ENCODE data around the gene GON4L. TPM values are rescaled to one million over a fixed set of nuclear protein-coding genes. Genes with fewer than 3 reads are reported as not detected.
"Not testable (repeated sequence)": the region's sequence is repeated elsewhere in the genome, so short reads cannot be mapped to it uniquely, and the experiment has no call there.

GON4L gene
- total RNA-seq, 1 donor from 2014 or later = 19.3 TPM

DNA sequence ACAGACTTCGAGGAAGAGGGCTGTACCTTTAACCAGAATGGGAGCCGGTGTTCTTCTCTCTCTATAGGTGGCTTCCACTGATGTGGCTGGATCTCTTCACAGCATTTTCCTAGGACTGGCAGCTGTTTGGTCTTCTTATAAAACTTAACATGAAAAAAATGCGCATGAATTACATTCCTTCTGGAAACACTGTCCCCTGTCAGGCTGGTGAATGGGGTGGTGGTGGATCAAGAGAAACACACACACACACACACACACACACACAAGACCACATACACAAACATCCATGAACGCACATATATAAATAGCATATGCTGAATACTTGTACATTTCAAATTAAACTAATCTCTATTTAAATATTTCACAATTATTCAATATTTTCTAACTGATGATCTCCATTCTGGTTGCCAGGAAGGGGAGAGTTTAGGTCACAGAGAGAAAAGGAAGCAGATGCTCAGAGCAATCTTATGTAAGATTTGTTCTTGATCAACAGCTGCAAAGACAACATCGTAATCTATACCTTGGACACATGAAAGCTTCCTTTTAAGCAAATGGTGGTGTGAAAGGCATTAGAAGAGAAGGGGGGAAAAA lies 89.5 kb downstream of the GON4L start:
- intact Hi-C loops (cut with DNase I); ATAC-seq; DNase-seq (ENCODE audit: missing footprints): not testable (repeated sequence)

DNA sequence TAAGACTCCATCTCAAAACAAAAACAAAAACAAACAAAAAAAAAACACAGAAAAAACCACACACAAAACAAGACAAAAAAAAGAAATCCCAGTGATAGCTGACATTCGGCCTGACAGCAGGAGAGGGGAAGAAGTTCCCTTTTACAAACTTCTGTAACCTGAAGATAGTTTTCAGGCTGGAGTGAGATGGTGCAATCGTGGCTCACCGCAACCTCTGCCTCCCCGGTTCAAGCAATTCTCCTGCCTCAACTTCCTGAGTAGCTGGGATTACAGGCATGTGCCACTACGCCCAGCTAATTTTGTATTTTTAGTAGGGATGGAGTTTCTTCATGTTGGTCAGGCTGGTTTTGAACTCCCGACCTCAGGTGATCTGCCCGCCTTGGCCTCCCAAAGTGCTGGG lies 93.0 kb downstream of the GON4L start:
- ATAC-seq; intact Hi-C loops (cut with DNase I); DNase-seq (ENCODE audit: missing footprints): not testable (repeated sequence)

DNA sequence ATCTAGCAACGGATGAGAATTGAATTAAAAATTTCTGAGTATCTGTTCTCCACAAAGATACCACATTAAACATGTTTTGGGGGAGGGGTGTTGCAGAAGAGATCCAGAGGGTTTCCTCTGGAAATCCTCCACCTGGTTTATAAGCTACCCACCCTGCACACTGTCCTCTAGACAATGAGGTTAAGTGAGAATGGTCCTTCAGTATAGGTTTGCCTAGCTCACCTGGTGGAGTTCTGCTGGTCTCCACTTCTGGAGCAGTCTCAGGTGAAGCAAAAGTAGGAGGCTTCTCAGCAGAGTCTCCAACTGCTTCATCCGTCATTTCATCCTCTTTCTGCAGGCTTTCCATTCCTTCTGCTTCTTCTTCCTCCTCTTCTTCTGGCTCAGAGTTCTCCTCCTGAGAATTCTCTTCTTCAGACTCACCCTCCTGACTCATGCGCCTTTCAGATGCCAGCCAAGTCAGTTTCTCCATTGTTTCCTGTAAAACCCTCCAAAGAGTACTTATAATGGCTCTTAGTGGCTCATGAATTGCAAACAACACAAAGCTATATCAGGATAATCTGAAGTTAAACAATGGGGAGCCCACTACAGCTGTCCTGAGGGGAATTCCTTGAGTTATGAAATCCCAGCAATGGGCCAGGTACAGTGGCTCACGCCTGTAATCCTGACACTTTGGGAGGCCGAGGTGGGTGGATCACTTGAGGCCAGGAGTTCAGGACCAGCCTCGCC lies 93.8 kb downstream of the GON4L start:
- ATAC-seq; intact Hi-C loops (cut with DNase I): not testable (repeated sequence)

DNA sequence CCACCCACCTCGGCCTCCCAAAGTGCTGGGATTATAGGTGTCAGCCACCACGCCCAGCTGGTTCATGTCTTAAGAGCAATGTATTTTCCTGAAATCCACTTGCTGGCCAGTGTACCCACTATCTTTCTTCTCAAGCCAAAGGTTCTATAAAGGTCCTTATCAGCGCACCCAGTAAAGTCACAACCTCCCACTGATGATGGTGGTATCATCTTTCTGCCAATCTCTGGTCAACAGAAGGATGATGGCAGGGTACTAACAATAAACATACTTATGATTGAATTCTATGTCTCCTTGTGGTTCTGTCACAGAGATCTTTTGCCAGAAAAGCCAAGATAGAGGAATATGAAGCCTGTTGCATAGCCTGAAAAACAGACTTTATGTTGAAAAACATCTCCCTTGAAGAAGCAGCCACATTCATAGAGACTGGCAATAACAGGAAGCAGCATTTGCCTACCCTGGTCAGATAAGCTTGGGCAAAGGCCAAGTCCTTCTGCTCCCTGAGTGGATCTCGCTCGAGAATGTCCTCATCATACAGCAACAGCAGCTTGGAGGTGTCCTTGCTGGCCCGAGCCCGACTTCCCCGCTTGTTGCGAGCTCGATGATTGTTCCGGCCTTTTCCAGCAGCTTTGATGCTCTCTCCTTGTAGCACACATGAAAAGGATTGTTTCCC lies 95.1 kb downstream of the GON4L start:
- DNase-seq (ENCODE audit: missing footprints) (no peak), ATAC-seq (no peak)
- intact Hi-C loops (cut with DNase I) = no loop called here

More for the DNA sequence above, 93.8 kb downstream of the GON4L start:
- DNase-seq (ENCODE audit: missing footprints) = not testable (repeated sequence)

DNA sequence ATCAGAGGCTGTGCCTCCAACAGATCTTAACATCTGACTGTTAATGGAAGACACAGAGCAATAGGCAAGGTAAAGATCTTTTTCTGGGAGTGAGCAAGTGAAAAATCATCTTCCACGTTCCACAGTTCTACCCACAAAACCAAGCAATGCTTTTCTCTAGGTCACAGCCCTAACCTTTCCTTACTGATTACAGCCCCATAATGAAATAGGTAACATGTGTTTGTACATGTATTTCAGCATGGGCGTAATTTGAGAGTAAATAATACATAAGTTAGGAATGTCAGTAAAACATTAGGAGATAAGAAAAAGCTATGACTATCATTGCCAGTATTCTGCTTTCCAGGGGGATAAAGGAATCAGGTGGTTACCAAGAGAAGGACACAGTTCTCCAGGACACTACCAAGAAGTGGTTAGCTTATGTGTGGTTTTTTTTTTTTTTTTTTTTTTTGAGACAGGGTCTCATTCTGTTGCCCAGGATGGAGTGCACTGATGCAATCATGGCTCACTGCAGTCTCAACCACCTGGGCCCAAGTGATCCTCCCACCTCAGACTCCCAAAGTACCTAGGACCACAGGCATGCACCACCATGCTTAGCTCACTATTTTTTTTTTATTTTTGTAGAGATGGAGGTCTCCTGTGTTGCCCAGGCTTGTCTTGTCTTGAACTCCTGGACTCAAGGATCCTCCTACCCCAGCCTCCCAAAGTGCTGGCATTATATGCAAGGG lies 96.1 kb downstream of the GON4L start:
- ATAC-seq (no peak), DNase-seq (ENCODE audit: missing footprints) (no peak)
- intact Hi-C loops (cut with DNase I) = no loop called here

DNA sequence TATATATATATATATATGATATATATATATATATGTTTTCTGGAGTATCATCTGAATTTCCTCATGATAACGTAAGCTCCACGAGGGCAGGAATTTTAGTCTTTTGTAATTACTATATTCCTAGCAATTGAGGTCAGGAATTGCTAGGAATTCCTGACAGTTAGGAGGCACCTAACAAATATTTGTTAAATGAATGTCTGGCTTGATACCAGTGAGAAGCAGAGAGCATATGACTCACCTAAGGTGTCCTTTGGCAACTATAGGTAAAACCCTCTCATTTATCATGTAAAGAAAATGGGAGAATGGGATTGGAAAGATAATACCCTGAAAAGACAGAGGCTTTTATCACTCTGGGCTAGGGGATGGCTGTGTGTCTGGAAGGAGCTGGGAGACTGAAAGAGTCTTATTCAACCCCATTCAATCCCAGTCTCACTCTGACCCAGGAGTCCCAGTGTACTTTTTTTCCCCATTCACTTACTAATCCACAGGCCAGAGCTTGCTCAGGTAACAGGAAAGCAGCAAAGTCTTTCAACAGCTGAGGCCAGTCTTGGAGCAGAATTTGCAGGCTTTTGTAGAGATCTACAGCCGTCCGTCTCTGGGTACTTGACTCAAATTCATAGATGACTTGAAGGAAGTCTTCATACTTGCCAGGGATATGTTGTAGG lies 96.9 kb downstream of the GON4L start:
- intact Hi-C loops (cut with DNase I) = loop anchor here (5.0 kb wide), 1 partner anchor 157 kb away; no protein-coding TSS in a partner anchor
- ATAC-seq (no peak), DNase-seq (ENCODE audit: missing footprints) (no peak)

DNA sequence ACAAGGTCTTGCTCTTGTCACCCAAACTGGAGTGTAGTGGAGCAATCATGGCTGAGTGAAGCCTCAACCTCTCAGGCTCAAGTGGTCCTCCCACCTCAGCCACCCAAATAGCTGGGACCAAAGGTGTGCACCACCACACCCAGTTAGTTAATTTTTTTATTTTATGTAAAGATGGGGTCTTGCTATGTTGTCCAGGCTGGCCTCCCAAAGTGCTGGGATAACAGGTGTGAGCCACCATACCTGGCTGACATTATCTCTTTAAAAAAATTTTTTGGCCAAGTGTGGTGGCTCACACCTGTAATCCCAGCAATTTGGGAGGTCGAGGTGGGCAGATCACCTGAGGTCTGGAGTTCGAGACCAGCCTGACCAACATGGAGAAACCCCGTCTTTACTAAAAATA lies 98.0 kb downstream of the GON4L start:
- not testable (repeated sequence) for ATAC-seq; DNase-seq (ENCODE audit: missing footprints)
- intact Hi-C loops (cut with DNase I) = loop anchor here (5.0 kb wide), 1 partner anchor 158 kb away; no protein-coding TSS in a partner anchor

DNA sequence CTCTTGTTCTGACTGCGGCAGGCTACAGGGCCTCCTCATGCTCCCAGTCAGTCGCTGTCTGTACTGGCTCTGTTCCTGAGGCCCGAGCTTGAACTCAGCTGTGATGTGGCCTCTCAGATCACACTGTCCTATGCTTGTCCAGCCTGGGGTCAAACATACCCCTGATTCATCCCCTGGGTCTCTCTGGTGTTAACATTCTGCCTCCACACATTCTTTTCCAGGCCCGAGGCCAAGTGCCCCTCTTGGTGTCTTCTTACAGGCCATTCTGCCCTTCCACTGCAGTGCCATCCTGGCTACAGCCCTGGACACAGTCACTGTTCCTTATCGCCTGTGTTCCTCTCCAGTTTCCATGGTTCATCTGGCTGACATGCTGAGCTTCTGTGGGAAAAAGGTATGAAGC lies 108.9 kb downstream of the GON4L start:
- ATAC-seq; intact Hi-C loops (cut with DNase I); DNase-seq (ENCODE audit: missing footprints): not testable (repeated sequence)

DNA sequence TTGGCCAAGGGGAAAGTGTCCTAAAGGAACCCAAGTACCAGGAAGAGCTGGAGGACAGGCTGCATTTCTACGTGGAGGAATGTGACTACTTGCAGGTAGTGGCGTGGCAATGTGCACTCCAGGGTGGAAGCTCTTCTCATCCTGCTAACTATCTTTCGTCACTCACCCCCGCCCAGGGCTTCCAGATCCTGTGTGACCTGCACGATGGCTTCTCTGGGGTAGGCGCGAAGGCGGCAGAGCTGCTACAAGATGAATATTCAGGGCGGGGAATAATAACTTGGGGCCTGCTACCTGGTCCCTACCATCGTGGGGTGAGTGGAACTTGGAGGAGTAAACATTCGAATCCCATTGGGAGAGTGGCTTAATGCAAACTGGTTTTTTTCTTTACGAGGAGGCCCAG lies 109.4 kb downstream of the GON4L start:
- DNase-seq (ENCODE audit: missing footprints); intact Hi-C loops (cut with DNase I); ATAC-seq: not testable (repeated sequence)

DNA sequence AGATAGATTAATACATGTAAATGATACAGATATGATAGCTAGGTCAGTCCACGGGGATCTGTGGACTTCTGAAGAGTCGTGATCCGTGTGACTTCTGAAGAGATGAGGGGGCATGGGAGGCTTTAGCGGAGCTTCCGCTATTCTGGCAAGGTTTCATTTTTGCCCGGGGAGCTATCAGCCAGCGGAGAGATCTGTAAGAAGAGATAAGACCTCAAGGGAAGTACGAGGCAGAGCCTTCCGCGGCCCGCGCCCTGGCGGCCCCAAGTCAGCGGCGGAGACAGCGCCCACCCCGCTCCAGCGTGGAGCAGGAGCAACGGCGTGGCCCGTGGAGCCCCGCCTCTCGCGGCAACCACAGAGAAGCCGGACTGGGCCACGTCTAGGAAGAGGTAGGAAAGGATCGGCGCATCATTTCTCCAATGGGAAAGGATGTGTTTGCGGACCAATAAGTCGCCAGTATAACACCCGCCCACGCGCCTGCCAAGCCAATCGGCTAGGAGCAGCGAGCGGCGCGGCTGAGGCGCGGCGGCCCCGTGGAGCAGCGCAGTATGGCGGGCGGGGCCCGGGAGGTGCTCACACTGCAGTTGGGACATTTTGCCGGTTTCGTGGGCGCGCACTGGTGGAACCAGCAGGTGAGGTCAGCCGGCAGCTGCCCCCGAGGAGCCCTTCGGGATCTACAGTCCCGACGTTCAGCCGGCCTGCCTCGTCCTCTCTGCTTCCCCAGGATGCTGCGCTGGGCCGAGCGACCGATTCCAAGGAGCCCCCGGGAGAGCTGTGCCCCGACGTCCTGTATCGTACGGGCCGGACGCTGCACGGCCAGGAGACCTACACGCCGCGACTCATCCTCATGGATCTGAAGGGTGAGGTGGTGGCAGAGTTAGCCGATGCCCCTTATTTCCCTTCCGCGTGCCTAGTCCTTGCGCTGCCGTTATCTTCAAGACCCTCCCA lies 111.5 kb downstream of the GON4L start:
- intact Hi-C loops (cut with DNase I) = not testable (repeated sequence)
- ATAC-seq (peak; percentile 97), DNase-seq (ENCODE audit: missing footprints) (peak; percentile 98)

DNA sequence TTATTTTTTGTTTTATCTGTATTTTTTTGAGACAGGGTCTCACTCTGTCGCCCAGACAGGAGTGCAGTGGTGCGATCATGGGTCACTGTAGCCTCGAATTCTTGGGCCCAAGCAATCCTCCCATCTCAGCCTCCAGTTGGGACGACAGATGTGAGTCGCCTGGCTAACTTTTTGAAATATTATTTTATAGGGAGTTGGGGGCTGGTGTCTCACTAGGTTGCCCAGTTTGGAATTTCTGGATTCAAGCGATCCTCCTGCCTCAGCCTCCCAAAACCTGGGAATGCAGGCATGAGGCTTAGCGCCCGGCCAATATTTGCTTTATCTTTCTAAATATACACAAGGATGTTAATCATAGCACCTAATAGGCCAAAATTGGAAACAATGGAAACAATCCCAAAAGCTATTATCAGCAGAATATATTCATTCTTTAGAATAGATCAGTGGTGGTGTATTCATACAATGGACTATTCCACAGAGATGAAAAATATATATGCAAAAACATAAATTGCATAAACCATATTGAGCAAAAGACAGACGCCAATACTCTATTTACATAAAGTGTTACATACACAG lies 112.2 kb downstream of the GON4L start:
- no peak for DNase-seq (ENCODE audit: missing footprints)
- intact Hi-C loops (cut with DNase I) = no loop called here
- ATAC-seq = no peak

DNA sequence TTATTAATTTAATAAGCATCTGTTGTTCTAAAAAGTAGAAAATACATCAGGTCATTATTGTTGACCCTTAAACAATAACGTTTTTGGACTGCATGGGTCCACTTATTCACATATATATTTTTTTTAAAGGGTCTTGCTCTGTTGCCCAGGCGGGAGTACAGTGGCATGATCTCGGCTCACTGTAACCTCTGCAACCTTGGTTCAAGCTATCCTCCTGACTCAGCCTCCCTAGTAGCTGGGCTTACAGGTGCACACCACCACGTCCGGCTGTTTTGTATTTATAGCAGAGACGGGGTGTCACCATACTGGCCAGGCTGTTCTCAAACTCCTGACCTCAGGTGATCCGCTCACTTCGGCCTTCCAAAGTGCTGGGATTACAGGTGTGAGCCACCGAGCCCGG lies 115.1 kb downstream of the GON4L start:
- intact Hi-C loops (cut with DNase I) = no loop called here
- DNase-seq (ENCODE audit: missing footprints) (no peak), ATAC-seq (no peak)

DNA sequence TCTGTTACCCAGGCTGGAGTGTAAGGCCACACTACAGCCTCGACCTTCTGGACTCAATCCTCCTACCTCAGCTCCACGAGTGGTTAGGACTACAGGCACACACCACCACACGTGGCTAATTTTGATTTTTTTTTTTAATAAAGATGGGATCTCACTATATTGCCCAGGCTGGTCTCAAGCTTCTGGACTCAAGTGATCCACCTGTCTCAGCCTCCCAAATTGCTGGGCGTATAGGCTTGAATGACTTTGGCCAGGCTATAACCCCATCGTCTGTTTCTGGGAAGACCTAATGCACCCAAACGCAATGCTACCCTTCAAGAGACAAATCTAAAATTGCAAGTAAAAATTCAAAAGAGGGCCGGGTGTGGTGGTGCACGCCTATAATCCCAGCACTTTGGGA lies 116.0 kb downstream of the GON4L start:
- DNase-seq (ENCODE audit: missing footprints) (no peak), ATAC-seq (no peak)
- intact Hi-C loops (cut with DNase I) = no loop called here

DNA sequence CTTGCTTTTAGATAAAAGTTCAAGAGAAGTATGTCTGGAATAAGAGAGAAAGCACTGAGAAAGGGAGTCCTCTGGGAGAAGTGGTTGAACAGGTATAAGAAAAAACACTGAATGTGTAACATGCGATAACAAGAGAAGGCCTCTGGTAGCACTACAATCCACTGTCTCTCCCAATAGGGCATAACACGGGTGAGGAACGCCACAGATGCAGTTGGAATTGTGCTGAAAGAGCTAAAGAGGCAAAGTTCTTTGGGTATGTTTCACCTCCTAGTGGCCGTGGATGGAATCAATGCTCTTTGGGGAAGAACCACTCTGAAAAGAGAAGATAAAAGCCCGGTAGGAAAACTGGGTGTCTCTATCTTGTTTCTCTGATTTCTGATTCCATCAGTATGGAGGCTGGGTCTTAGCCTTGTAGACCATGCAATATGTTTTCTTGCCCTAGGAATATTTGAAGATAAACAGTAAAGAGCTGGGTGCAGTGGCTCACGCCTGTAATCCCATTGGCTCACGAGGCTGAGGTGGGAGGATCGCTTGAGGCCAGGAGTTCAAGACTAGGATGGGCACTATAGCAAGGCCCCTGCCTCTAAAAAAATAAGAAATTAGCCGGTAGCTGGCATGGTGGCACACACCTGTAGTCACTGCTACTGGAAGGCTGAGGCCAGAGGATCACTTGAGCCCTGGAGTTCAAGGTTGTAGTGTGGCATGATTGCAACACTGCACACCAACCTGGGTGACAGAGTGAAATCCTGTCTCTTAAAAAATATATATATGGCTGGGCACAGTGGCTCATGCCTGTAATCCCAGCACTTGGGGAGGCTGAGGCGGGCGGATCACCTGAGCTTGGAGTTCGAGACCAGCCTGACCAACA lies 127.7 kb downstream of the GON4L start:
- DNase-seq (ENCODE audit: missing footprints) = no peak
- ATAC-seq = no peak
- intact Hi-C loops (cut with DNase I) = no loop called here

DNA sequence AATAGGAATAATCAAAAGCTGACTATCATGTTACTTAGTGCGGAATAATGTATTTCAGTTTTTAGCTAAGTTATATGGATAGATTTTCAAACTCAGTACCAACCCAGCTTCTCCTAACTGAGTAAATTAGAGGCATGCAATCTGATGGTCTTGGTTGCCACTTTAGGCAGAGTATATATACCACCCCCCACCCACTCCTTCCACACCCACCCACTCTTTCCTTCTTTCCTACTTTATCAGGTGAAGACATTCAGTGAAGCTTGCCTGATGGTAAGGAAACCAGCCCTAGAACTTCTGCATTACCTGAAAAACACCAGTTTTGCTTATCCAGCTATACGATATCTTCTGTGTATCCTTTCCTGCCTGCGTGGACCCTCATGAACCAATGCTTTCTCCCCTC lies 131.9 kb downstream of the GON4L start:
- no peak for ATAC-seq
- intact Hi-C loops (cut with DNase I) = no loop called here
- no peak for DNase-seq (ENCODE audit: missing footprints)

DNA sequence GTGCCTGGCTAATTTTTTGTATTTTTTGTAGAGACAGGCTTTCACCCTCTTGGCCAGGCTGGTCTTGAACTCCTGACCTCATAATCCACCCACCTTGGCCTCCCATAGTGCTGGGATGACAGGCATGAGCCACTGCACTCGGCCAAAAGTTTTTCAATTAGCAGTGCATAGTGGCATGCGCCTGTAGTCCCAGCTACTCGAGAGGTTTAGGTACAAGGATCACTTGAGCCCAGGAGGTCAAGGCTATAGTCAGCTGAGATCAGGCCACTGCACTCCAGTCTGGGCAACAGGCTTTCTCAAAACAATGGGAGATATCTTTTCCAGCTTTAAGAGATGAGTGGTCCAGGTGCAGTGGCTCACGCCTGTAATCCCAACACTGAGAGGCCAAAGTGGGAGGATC lies 137.3 kb downstream of the GON4L start:
- DNase-seq (ENCODE audit: missing footprints) (no peak), ATAC-seq (no peak)
- intact Hi-C loops (cut with DNase I) = no loop called here

Measured in Right ventricle myocardium inferior (tissue), 1 donor.